ENCODE data around the gene TXNRD1.

TXNRD1 gene

GRCh38 chr12:104273503-104273902 is 57.9 kb downstream of the TXNRD1 start:
- no peaks in the 10 kb centered on the region for H3K9me3 Mint-ChIP-seq
- peaks cover 12% of the 10 kb centered on the region for H3K4me1 Mint-ChIP-seq
- H3K36me3 Mint-ChIP-seq, result no peaks in the 10 kb centered on the region
- H3K27ac Mint-ChIP-seq, result no peak overlapping the region
- no peak overlapping the region for H3K4me3 Mint-ChIP-seq
- peaks cover 7% of the 10 kb centered on the region for H3K27me3 Mint-ChIP-seq
- DNase-seq (ENCODE audit: low spot score in 2 of 2) (no peak), ATAC-seq (ENCODE audit: low read depth) (no peak)

GRCh38 chr12:104274811-104275210 is 59.2 kb downstream of the TXNRD1 start:
- Mint-ChIP-seq H3K36me3 (no peaks in the 10 kb centered on the region), H3K9me3 (no peaks in the 10 kb centered on the region), H3K27ac (no peak overlapping the region), H3K4me1 (peaks cover 12% of the 10 kb centered on the region), H3K27me3 (peaks cover 7% of the 10 kb centered on the region), H3K4me3 (no peak overlapping the region)
- ATAC-seq (ENCODE audit: low read depth) (no peak), DNase-seq (ENCODE audit: low spot score in 2 of 2) (no peak)

GRCh38 chr12:104275689-104276088 is 60.1 kb downstream of the TXNRD1 start:
- H3K4me1 Mint-ChIP-seq, result peaks cover 12% of the 10 kb centered on the region
- ATAC-seq (ENCODE audit: low read depth) (no peak), DNase-seq (ENCODE audit: low spot score in 2 of 2) (no peak)
- H3K27ac Mint-ChIP-seq, result no peak overlapping the region
- no peaks in the 10 kb centered on the region for H3K9me3 Mint-ChIP-seq
- H3K27me3 Mint-ChIP-seq, result peaks cover 7% of the 10 kb centered on the region
- H3K36me3 Mint-ChIP-seq, result no peaks in the 10 kb centered on the region
- H3K4me3 Mint-ChIP-seq, result peak overlapping the region; percentile 79

- DNase-seq (ENCODE audit: low spot score in 2 of 2), result no peak
- H3K36me3 Mint-ChIP-seq, result no peaks in the 10 kb centered on the region
- H3K27ac Mint-ChIP-seq, result peak overlapping the region; percentile 49
- peak; percentile 93 for ATAC-seq (ENCODE audit: low read depth)
- H3K9me3 Mint-ChIP-seq, result no peaks in the 10 kb centered on the region
- peak overlapping the region; percentile 79 for H3K4me3 Mint-ChIP-seq
- H3K4me1 Mint-ChIP-seq, result peaks cover 12% of the 10 kb centered on the region
- H3K27me3 Mint-ChIP-seq, result peaks cover 8% of the 10 kb centered on the region
These were observed 60.9 kb downstream of the TXNRD1 start for GRCh38 chr12:104276273-104277131.

- Mint-ChIP-seq H3K36me3 (no peaks in the 10 kb centered on the region), H3K27me3 (peaks cover 5% of the 10 kb centered on the region), H3K9me3 (no peaks in the 10 kb centered on the region), H3K27ac (no peak overlapping the region), H3K4me1 (peaks cover 9% of the 10 kb centered on the region), H3K4me3 (no peak overlapping the region)
- ATAC-seq (ENCODE audit: low read depth) (no peak), DNase-seq (ENCODE audit: low spot score in 2 of 2) (no peak)
These were observed 63.6 kb downstream of the TXNRD1 start for GRCh38 chr12:104279164-104279563.

GRCh38 chr12:104280111-104280510 is 64.5 kb downstream of the TXNRD1 start:
- Mint-ChIP-seq H3K4me3 (no peak overlapping the region), H3K27me3 (peaks cover 5% of the 10 kb centered on the region), H3K27ac (no peak overlapping the region), H3K4me1 (peaks cover 9% of the 10 kb centered on the region), H3K36me3 (no peaks in the 10 kb centered on the region), H3K9me3 (no peaks in the 10 kb centered on the region)
- ATAC-seq (ENCODE audit: low read depth), result no peak
- DNase-seq (ENCODE audit: low spot score in 2 of 2), result no peak

GRCh38 chr12:104280717-104281458 is 65.3 kb downstream of the TXNRD1 start:
- ATAC-seq (ENCODE audit: low read depth) (no peak), DNase-seq (ENCODE audit: low spot score in 2 of 2) (no peak)
- peaks cover 6% of the 10 kb centered on the region for H3K4me1 Mint-ChIP-seq
- H3K27me3 Mint-ChIP-seq, result peaks cover 5% of the 10 kb centered on the region
- H3K36me3 Mint-ChIP-seq, result no peaks in the 10 kb centered on the region
- no peak overlapping the region for H3K4me3 Mint-ChIP-seq
- H3K9me3 Mint-ChIP-seq, result no peaks in the 10 kb centered on the region
- no peak overlapping the region for H3K27ac Mint-ChIP-seq

GRCh38 chr12:104281636-104282035 is 66.1 kb downstream of the TXNRD1 start:
- DNase-seq (ENCODE audit: low spot score in 2 of 2), result no peak
- H3K27ac Mint-ChIP-seq, result no peak overlapping the region
- ATAC-seq (ENCODE audit: low read depth), result no peak
- H3K4me1 Mint-ChIP-seq, result peaks cover 3% of the 10 kb centered on the region
- H3K9me3 Mint-ChIP-seq, result no peaks in the 10 kb centered on the region
- H3K4me3 Mint-ChIP-seq, result no peak overlapping the region
- peaks cover 5% of the 10 kb centered on the region for H3K27me3 Mint-ChIP-seq
- no peaks in the 10 kb centered on the region for H3K36me3 Mint-ChIP-seq

- H3K27ac Mint-ChIP-seq, result no peak overlapping the region
- peaks cover 6% of the 10 kb centered on the region for H3K4me1 Mint-ChIP-seq
- no peaks in the 10 kb centered on the region for H3K36me3 Mint-ChIP-seq
- H3K4me3 Mint-ChIP-seq, result no peak overlapping the region
- ATAC-seq (ENCODE audit: low read depth) (no peak), DNase-seq (ENCODE audit: low spot score in 2 of 2) (no peak)
- H3K27me3 Mint-ChIP-seq, result peaks cover 5% of the 10 kb centered on the region
- H3K9me3 Mint-ChIP-seq, result no peaks in the 10 kb centered on the region
These were observed 66.5 kb downstream of the TXNRD1 start for GRCh38 chr12:104282109-104282508.

- H3K4me1 Mint-ChIP-seq, result peaks cover 17% of the 10 kb centered on the region
- DNase-seq (ENCODE audit: low spot score in 2 of 2) (no peak), ATAC-seq (ENCODE audit: low read depth) (no peak)
- peaks cover 4% of the 10 kb centered on the region for H3K27me3 Mint-ChIP-seq
- H3K27ac Mint-ChIP-seq, result peak overlapping the region; percentile 95
- H3K9me3 Mint-ChIP-seq, result no peaks in the 10 kb centered on the region
- H3K36me3 Mint-ChIP-seq, result no peaks in the 10 kb centered on the region
- H3K4me3 Mint-ChIP-seq, result no peak overlapping the region
These were observed 70.3 kb downstream of the TXNRD1 start for GRCh38 chr12:104285740-104286515.

GRCh38 chr12:104286516-104287482 is 71.2 kb downstream of the TXNRD1 start:
- Mint-ChIP-seq H3K27me3 (no peaks in the 10 kb centered on the region), H3K4me1 (peaks cover 17% of the 10 kb centered on the region), H3K27ac (peak overlapping the region; percentile 95), H3K4me3 (peak overlapping the region; percentile 99), H3K36me3 (no peaks in the 10 kb centered on the region), H3K9me3 (no peaks in the 10 kb centered on the region)
- ATAC-seq (ENCODE audit: low read depth), result peak; percentile 82
- peak; percentile 66 to 81 for DNase-seq (ENCODE audit: low spot score in 2 of 2)

GRCh38 chr12:104288635-104289274 is 73.2 kb downstream of the TXNRD1 start:
- Mint-ChIP-seq H3K27me3 (no peaks in the 10 kb centered on the region), H3K4me1 (peaks cover 17% of the 10 kb centered on the region), H3K36me3 (peaks cover 2% of the 10 kb centered on the region), H3K9me3 (no peaks in the 10 kb centered on the region), H3K4me3 (peak overlapping the region; percentile 99), H3K27ac (peak overlapping the region; percentile 95)
- ATAC-seq (ENCODE audit: low read depth), result peak; percentile 72
- DNase-seq (ENCODE audit: low spot score in 2 of 2), result peak; percentile 66 to 81

GRCh38 chr12:104290320-104290719 is 74.7 kb downstream of the TXNRD1 start:
- H3K4me1 Mint-ChIP-seq, result peaks cover 19% of the 10 kb centered on the region
- peaks cover 5% of the 10 kb centered on the region for H3K36me3 Mint-ChIP-seq
- H3K4me3 Mint-ChIP-seq, result no peak overlapping the region
- H3K27me3 Mint-ChIP-seq, result no peaks in the 10 kb centered on the region
- no peak for DNase-seq (ENCODE audit: low spot score in 2 of 2)
- ATAC-seq (ENCODE audit: low read depth), result no peak
- H3K9me3 Mint-ChIP-seq, result no peaks in the 10 kb centered on the region
- H3K27ac Mint-ChIP-seq, result no peak overlapping the region
